ENCODE data around the gene PLA2G2A.

- TF ChIP-seq CTCF (IDR thresholded peaks at IDR 0.05) = no peak
- TF ChIP-seq EZH2 (IDR thresholded peaks at IDR 0.05; ENCODE audit: borderline replicate concordance, insufficient read depth, low read depth, low read length, poor library complexity, severe bottlenecking) = no peak
These were observed 34.7 kb upstream of the PLA2G2A start for GRCh38 chr1:20014153-20014552.

All from B cell (primary cell).